H1 (cell line): ENCODE data around the gene LCE7A. TPM values are rescaled to one million over a fixed set of nuclear protein-coding genes. Genes with fewer than 3 reads are reported as not detected.

ENCODE experiments used
- CTCF ChIA-PET: fragments of 300-600 bp; sonication (Branson Sonifier 250); formaldehyde crosslinking; loops from one replicate; lab custom pipeline; 2021; ENCODE audit not compliant: partially characterized antibody; lab: Charles Lee
- POLR2A ChIA-PET: fragments of 300-600 bp; sonication (Branson Sonifier 250); formaldehyde crosslinking; loops from one replicate; lab custom pipeline; 2021; ENCODE audit warnings: inconsistent platforms; ENCODE audit not compliant: partially characterized antibody; lab: Charles Lee
- DNase-seq, 2 experiments: peaks; one replicate each; pipeline versions ENCODE4 v3.0.0 to v3.0.0-alpha.2; 2010 to 2022; ENCODE audit warnings: low spot score in 2 of 2, low read depth in 1 of 2, mixed read lengths in 1 of 2
- FAIRE-seq: peaks from 2 replicates; lab custom pipeline; 2011; peaks lifted over from hg19 to GRCh38; lab: Jason Lieb, UNC
- H2AFZ ChIP-seq: 2 replicates; pipeline ENCODE4 v1.8.1; 2012; ENCODE audit warnings: low read length, inconsistent platforms
- H2AK5ac ChIP-seq: 2 replicates; pipeline ENCODE4 v1.6.1; 2013; ENCODE audit warnings: low read depth, low read length
- H2BK120ac ChIP-seq: replicated peaks from 2 replicates; pipeline ENCODE3; 2013; ENCODE audit warnings: low read depth, low read length, inconsistent platforms
- H2BK12ac ChIP-seq: 2 replicates; pipeline ENCODE4 v1.6.1; 2013; ENCODE audit warnings: low read depth, low read length
- H2BK15ac ChIP-seq: 2 replicates; pipeline ENCODE4 v1.6.1; 2013; ENCODE audit warnings: low read length
- H2BK20ac ChIP-seq: 2 replicates; pipeline ENCODE4 v1.6.1; 2013; ENCODE audit warnings: low read length
- H2BK5ac ChIP-seq: 2 replicates; pipeline ENCODE4 v1.6.1; 2013; ENCODE audit warnings: low read depth, low read length
- H3K14ac ChIP-seq: 2 replicates; pipeline ENCODE4 v1.6.1; 2013; ENCODE audit warnings: inconsistent platforms; ENCODE audit not compliant: insufficient read length
- H3K18ac ChIP-seq: 2 replicates; pipeline ENCODE4 v1.6.1; 2013; ENCODE audit warnings: low read length; ENCODE audit errors: extremely low read depth
- H3K23ac ChIP-seq: 2 replicates; pipeline ENCODE4 v1.6.1; 2013; ENCODE audit warnings: inconsistent platforms; ENCODE audit not compliant: insufficient read length
- H3K23me2 ChIP-seq: 2 replicates; pipeline ENCODE4 v1.6.1; 2013; ENCODE audit warnings: low read depth, low read length
- H3K27ac ChIP-seq: 2 replicates; pipeline ENCODE4 v1.6.1; 2011; ENCODE audit warnings: low read depth, low read length, inconsistent platforms
- H3K27me3 ChIP-seq, 4 experiments: replicated peaks in 1 of 4; 1 replicate in 1 of 4; 2 replicates in 3 of 4; pipeline versions ENCODE4 v1.6.1 to v1.8.1; 2011 to 2013; ENCODE audit warnings: low read length in 3 of 4, mild to moderate bottlenecking in 3 of 4, inconsistent platforms in 2 of 4, mixed read lengths in 2 of 4, moderate library complexity in 1 of 4; ENCODE audit not compliant: control insufficient read depth in 3 of 4, insufficient read depth in 3 of 4; ENCODE audit errors: extremely low read depth in 1 of 4
- H3K36me3 ChIP-seq, 4 experiments: 2 replicates each; pipeline versions ENCODE4 v1.6.1 to v1.8.1; 2011 to 2013; ENCODE audit warnings: mild to moderate bottlenecking in 4 of 4, low read length in 3 of 4, moderate library complexity in 2 of 4, control low read depth in 1 of 4, inconsistent platforms in 1 of 4; ENCODE audit not compliant: insufficient read depth in 4 of 4, control insufficient read depth in 2 of 4
- H3K4ac ChIP-seq: replicated peaks from 2 replicates; pipeline ENCODE3; 2013; ENCODE audit warnings: low read length, low read depth, mixed read lengths, inconsistent platforms; ENCODE audit not compliant: insufficient read length
- H3K4me1 ChIP-seq, 4 experiments: replicated peaks in 1 of 4; 1 replicate in 1 of 4; 2 replicates in 3 of 4; pipeline versions ENCODE4 v1.6.1 to v1.8.1; 2011 to 2013; ENCODE audit warnings: low read length in 3 of 4, inconsistent platforms in 2 of 4, mixed read lengths in 1 of 4; ENCODE audit not compliant: insufficient read depth in 4 of 4, control insufficient read depth in 3 of 4
- H3K4me2 ChIP-seq, 2 experiments: 2 replicates each; pipeline versions ENCODE4 v1.6.1 to v1.8.1; 2011 to 2013; ENCODE audit warnings: low read depth in 2 of 2, low read length in 2 of 2, control low read depth in 1 of 2, inconsistent platforms in 1 of 2, mild to moderate bottlenecking in 1 of 2; ENCODE audit not compliant: insufficient read depth in 1 of 2
- H3K4me3 ChIP-seq, 4 experiments: fragments of 200-600, 300-600 bp in 1 of 4; sonication (generic), shearing (Covaris generic), sonication (Bioruptor Twin) in 1 of 4; 2 replicates each; pipeline versions ENCODE4 v1.5.1 to v1.8.1; 2011 to 2016; ENCODE audit warnings: low read length in 4 of 4, low read depth in 3 of 4, control low read depth in 2 of 4, inconsistent platforms in 2 of 4, mild to moderate bottlenecking in 2 of 4, mixed read lengths in 1 of 4, moderate library complexity in 1 of 4; ENCODE audit not compliant: insufficient read depth in 2 of 4; ENCODE audit errors: extremely low read depth in 1 of 4
- H3K56ac ChIP-seq: replicated peaks from 2 replicates; pipeline ENCODE3; 2013; ENCODE audit warnings: low read depth, mild to moderate bottlenecking, mixed read lengths, low read length, inconsistent platforms; ENCODE audit not compliant: insufficient read length
- H3K79me1 ChIP-seq: 2 replicates; pipeline ENCODE4 v1.6.1; 2013; ENCODE audit warnings: low read depth, low read length, control low read depth
- H3K79me2 ChIP-seq, 2 experiments: 2 replicates each; pipeline versions ENCODE4 v1.6.1 to v1.8.1; 2012 to 2013; ENCODE audit warnings: low read length in 2 of 2, mild to moderate bottlenecking in 2 of 2, inconsistent platforms in 1 of 2; ENCODE audit not compliant: insufficient read depth in 2 of 2, control insufficient read depth in 1 of 2
- H3K9ac ChIP-seq, 4 experiments: replicated peaks in 1 of 4; 1 replicate in 1 of 4; 2 replicates in 3 of 4; pipeline versions ENCODE4 v1.6.1 to v1.8.1; 2011 to 2013; ENCODE audit warnings: low read depth in 3 of 4, low read length in 3 of 4, control low read depth in 2 of 4, mild to moderate bottlenecking in 2 of 4, moderate library complexity in 2 of 4, inconsistent platforms in 1 of 4; ENCODE audit errors: extremely low read depth in 1 of 4
- H3K9me3 ChIP-seq, 2 experiments: 2 replicates each; pipeline versions ENCODE4 v1.6.1 to v1.8.1; 2012 to 2013; ENCODE audit warnings: mild to moderate bottlenecking in 2 of 2, moderate library complexity in 2 of 2, control low read depth in 1 of 2, inconsistent platforms in 1 of 2, low read depth in 1 of 2, low read length in 1 of 2, mixed read lengths in 1 of 2; ENCODE audit not compliant: insufficient read depth in 2 of 2
- H4K20me1 ChIP-seq, 2 experiments: replicated peaks in 1 of 2; 2 replicates each; pipeline versions ENCODE3 to v1.8.1; 2011 to 2013; ENCODE audit warnings: inconsistent platforms in 2 of 2, low read length in 2 of 2, mild to moderate bottlenecking in 1 of 2; ENCODE audit not compliant: insufficient read depth in 2 of 2, control insufficient read depth in 1 of 2
- H4K5ac ChIP-seq: 2 replicates; pipeline ENCODE4 v1.6.1; 2013; ENCODE audit warnings: low read length, low read depth, mixed read lengths, inconsistent platforms; ENCODE audit not compliant: insufficient read length
- H4K8ac ChIP-seq: 2 replicates; pipeline ENCODE4 v1.8.0; 2013; ENCODE audit warnings: mild to moderate bottlenecking, moderate library complexity, low read length, inconsistent platforms; ENCODE audit not compliant: insufficient read depth; ENCODE audit errors: extremely low read depth
- H4K91ac ChIP-seq: replicated peaks from 2 replicates; pipeline ENCODE3; 2013; ENCODE audit warnings: low read length, mixed read lengths, inconsistent platforms; ENCODE audit not compliant: insufficient read length
- BACH1 ChIP-seq: IDR thresholded peaks from 2 replicates; pipeline ENCODE4 v1.6.1; 2012; ENCODE audit warnings: low read length, improper control_type of control experiment
- CBX8 ChIP-seq: fragments of 300-800, 300-1000 bp; sonication (generic); IDR thresholded peaks from 2 replicates; pipeline ENCODE4 v1.7.1; 2016; ENCODE audit warnings: low read depth, low read length, borderline replicate concordance
- CEBPB ChIP-seq: IDR thresholded peaks from 2 replicates; pipeline ENCODE4 v1.6.1; 2012; ENCODE audit warnings: low read depth, low read length
- CHD2 ChIP-seq: IDR thresholded peaks from 2 replicates; pipeline ENCODE4 v1.6.1; 2012; ENCODE audit warnings: low read length, improper control_type of control experiment
- NRF1 ChIP-seq: IDR thresholded peaks from 2 replicates; pipeline ENCODE4 v1.6.1; 2011; ENCODE audit warnings: mild to moderate bottlenecking, low read depth, low read length, improper control_type of control experiment
- PHF8 ChIP-seq: fragments of 200-600 bp; sonication (generic); conservative IDR thresholded peaks from 2 replicates; pipeline ENCODE4 v1.7.1; 2012; ENCODE audit warnings: low read depth, mild to moderate bottlenecking, inconsistent platforms, low read length, moderate library complexity
- SIN3A ChIP-seq, 2 experiments: IDR thresholded peaks in 1 of 2; conservative IDR thresholded peaks in 1 of 2; 2 replicates each; pipeline ENCODE4 v1.6.1; 2011 to 2012; ENCODE audit warnings: low read length in 2 of 2, improper control_type of control experiment in 1 of 2, low read depth in 1 of 2, mild to moderate bottlenecking in 1 of 2
- SP4 ChIP-seq: IDR thresholded peaks from 2 replicates; pipeline ENCODE4 v1.6.1; 2012; ENCODE audit warnings: low read length, inconsistent platforms
- SRF ChIP-seq: IDR thresholded peaks from 2 replicates; pipeline ENCODE4 v1.6.1; 2011; ENCODE audit warnings: mild to moderate bottlenecking, low read depth, low read length, moderate library complexity
- WGBS, 2 experiments: shearing (Covaris generic) in 1 of 2; methylation state at CpG; one replicate each; pipeline versions ENCODE4 v1.1.6 to v1.1.7; 2013 to 2015; ENCODE audit warnings: low lambda C conversion rate in 2 of 2, mixed read lengths in 2 of 2, inconsistent platforms in 1 of 2, low coverage in 1 of 2, missing lambda C conversion rate in 1 of 2; ENCODE audit not compliant: insufficient replicate concordance in 2 of 2, insufficient coverage in 1 of 2, insufficient read length in 1 of 2; ENCODE audit errors: extremely low coverage in 1 of 2, missing lambda C conversion rate in 1 of 2; 5-methylcytosine and 5-hydroxymethylcytosine counted together
- polyA plus RNA-seq, 7 experiments: library from polyadenylated mRNA; depleted of rRNA in 3 of 7; stranded (reverse) in 5 of 7; unstranded in 2 of 7; fragments of >200 nt in 5 of 7; fragments of 200-250 nt in 2 of 7; gene quantifications; 1 replicate in 5 of 7; 2 replicates in 1 of 7; 4 replicates in 1 of 7; pipeline versions ENCODE4 v1.2.1 to v1.2.3, GENCODE V29; 2011 to 2013; ENCODE audit warnings: missing spikeins in 2 of 7, mixed read lengths in 2 of 7
- total RNA-seq: library from RNA; stranded (reverse); fragmentation: NEBNext Ultra II Directional; extraction: Animal tissue kit (Norgen Biotek cat#: 25700); gene quantifications from 2 replicates; pipeline ENCODE4 v1.2.1, GENCODE V29; 2021
- TF ChIP-seq, protein P1 (sequence below), 3 experiments: IDR thresholded peaks; 1 replicate in 2 of 3; 2 replicates in 1 of 3; pipeline versions ENCODE4 v1.5.1 to v1.6.1; 2011; ENCODE audit warnings: low read length in 3 of 3, mild to moderate bottlenecking in 3 of 3, inconsistent platforms in 2 of 3, low read depth in 1 of 3, moderate library complexity in 1 of 3; ENCODE audit not compliant: insufficient read depth in 1 of 3; ENCODE audit errors: control extremely low read depth in 1 of 3
- TF ChIP-seq, protein P2 (sequence below): IDR thresholded peaks from 2 replicates; pipeline ENCODE4 v1.6.1; 2011; ENCODE audit warnings: low read depth, mild to moderate bottlenecking, low read length; ENCODE audit not compliant: insufficient read depth

Gene LCE7A
- total and polyA plus RNA-seq, 2 of the 8 experiments (the other 6 are each of a cell fraction or from before 2014, with no cell fraction given), result not detected

DNA sequence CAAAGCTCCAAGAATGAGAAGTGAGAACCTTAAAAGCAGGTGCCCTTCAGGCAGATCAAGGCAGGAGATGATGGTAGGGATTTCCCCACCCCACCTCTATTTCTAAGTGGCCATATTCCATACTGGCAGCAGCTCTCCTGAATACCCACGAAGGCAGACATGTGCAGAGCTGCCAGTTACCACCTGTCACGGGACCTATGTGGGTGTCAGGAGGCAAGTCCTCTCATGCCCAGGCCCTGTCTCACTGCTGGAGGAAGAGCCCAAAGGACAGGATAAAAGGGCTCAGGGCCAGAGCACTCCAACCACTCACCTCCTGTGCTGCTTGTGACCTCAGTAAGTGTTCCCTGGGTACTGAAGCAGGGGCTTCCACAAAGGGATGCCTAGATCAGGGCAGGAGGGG lies 48.7 kb upstream of the LCE7A start:
- no peak overlapping the region for H3K4me2 ChIP-seq
- no peaks in the 10 kb centered on the region for H3K4me1 ChIP-seq
- H3K27me3 ChIP-seq, result no peaks in the 10 kb centered on the region
- H2AFZ ChIP-seq, result no peak overlapping the region
- H2BK12ac ChIP-seq, result no peak overlapping the region
- POLR2A ChIA-PET, result no interaction called here
- no peaks in the 10 kb centered on the region for H3K23me2 ChIP-seq
- H2AK5ac ChIP-seq, result no peak overlapping the region
- no peak overlapping the region for H3K23ac ChIP-seq
- no peak overlapping the region for H3K9ac ChIP-seq
- H2BK5ac ChIP-seq, result no peak overlapping the region
- no peak overlapping the region for H3K56ac ChIP-seq
- no peak for FAIRE-seq
- H3K4me3 ChIP-seq, result no peak overlapping the region
- H3K4ac ChIP-seq, result no peak overlapping the region
- H3K27ac ChIP-seq, result no peak overlapping the region
- H3K9me3 ChIP-seq, result peaks cover 54 to 80% of the 10 kb centered on the region in 2 experiments
- no peaks in the 10 kb centered on the region for H4K20me1 ChIP-seq
- CTCF ChIA-PET, result no interaction called here
- H2BK20ac ChIP-seq, result no peak overlapping the region
- no peaks in the 10 kb centered on the region for H3K79me1 ChIP-seq
- H3K14ac ChIP-seq, result no peak overlapping the region
- no peaks in the 10 kb centered on the region for H3K36me3 ChIP-seq
- no peak overlapping the region for H2BK120ac ChIP-seq
- no peak overlapping the region for H3K18ac ChIP-seq
- H3K79me2 ChIP-seq, result no peaks in the 10 kb centered on the region
- no peak overlapping the region for H4K8ac ChIP-seq
- 69% methylated on average over 2 of the region's 2 CpGs; no CpG with 5 or more reads in 1 of the 2 experiments for WGBS, 2 experiments
- no peak for DNase-seq
- no peak overlapping the region for H4K5ac ChIP-seq
- H4K91ac ChIP-seq, result no peak overlapping the region
- H2BK15ac ChIP-seq, result no peak overlapping the region
- no peak for TF ChIP-seq NRF1
- TF ChIP-seq SIN3A (conservative IDR thresholded peaks at IDR 0.05 in 1 of 2, IDR thresholded peaks at IDR 0.05 in 1 of 2; ENCODE audit: low read depth in 1 of 2, low read length in 2 of 2), result no peak
- no peak for TF ChIP-seq CEBPB
- no peak for TF ChIP-seq SP4
- TF ChIP-seq, protein P1, sequence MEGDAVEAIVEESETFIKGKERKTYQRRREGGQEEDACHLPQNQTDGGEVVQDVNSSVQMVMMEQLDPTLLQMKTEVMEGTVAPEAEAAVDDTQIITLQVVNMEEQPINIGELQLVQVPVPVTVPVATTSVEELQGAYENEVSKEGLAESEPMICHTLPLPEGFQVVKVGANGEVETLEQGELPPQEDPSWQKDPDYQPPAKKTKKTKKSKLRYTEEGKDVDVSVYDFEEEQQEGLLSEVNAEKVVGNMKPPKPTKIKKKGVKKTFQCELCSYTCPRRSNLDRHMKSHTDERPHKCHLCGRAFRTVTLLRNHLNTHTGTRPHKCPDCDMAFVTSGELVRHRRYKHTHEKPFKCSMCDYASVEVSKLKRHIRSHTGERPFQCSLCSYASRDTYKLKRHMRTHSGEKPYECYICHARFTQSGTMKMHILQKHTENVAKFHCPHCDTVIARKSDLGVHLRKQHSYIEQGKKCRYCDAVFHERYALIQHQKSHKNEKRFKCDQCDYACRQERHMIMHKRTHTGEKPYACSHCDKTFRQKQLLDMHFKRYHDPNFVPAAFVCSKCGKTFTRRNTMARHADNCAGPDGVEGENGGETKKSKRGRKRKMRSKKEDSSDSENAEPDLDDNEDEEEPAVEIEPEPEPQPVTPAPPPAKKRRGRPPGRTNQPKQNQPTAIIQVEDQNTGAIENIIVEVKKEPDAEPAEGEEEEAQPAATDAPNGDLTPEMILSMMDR (IDR thresholded peaks at IDR 0.05; ENCODE audit: control extremely low read depth in 1 of 3, insufficient read depth in 1 of 3, low read depth in 1 of 3, low read length in 3 of 3), result no peak
- TF ChIP-seq BACH1, result no peak
- no peak for TF ChIP-seq PHF8
- no peak for TF ChIP-seq CHD2
- TF ChIP-seq, protein P2, sequence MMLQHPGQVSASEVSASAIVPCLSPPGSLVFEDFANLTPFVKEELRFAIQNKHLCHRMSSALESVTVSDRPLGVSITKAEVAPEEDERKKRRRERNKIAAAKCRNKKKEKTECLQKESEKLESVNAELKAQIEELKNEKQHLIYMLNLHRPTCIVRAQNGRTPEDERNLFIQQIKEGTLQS, result no peak
- TF ChIP-seq SRF, result no peak
- TF ChIP-seq CBX8, result no peak
